CD4-positive, alpha-beta T cell treated with Interleukin-10 for 1 hour (primary cell): ENCODE data around the gene KLHDC9.
"Not testable (repeated sequence)": the region's sequence is repeated elsewhere in the genome, so short reads cannot be mapped to it uniquely, and the experiment has no call there.

Experiments used
- DNase-seq: peaks from one replicate; pipeline ENCODE4 v3.0.0-alpha.2; 2020

The KLHDC9 gene

GRCh38 chr1:161099090-161099802, 1.1 kb downstream of the KLHDC9 start:
- no peak for DNase-seq

DNA sequence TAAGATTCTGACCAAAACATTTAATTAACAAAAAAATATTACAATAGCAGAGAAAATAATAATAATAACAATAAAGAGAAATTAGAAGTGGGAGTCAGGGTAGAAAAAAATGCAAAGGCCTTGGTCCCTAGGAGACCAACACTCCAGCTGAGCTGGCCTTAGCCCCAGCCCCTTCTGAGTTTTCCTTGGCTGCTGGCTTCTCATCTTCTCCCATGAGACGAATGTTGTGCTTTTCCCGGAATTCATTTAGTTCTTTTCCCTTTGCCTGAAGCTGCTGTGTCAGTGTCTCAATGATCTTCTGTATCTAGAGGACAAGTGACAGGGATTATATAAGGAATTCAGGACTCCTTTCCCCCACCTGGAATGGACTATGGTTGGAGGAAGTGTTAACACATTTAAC, 2.4 kb downstream of the KLHDC9 start:
- DNase-seq: no peak

DNA sequence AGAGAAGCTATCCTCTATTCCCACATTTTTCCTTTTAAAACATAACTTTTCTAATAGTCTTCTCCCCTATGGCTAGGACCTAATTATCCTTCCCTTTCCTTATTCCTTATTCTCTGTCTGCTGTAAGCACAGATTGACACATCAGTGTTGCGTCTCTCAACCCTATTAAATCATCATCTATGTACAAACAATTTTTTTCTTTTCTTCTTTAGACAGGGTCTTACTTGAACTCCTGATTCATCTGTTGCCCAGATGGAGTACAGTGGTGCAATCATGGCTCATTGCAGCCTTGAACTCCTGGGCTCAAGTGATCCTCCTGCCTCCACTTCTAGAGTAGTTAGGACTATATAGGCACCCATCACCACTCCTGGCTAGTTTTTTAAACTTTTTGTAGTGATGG, 8.3 kb downstream of the KLHDC9 start:
- no peak for DNase-seq

GRCh38 chr1:161111117-161111516, 13.0 kb downstream of the KLHDC9 start:
- DNase-seq: no peak

DNA sequence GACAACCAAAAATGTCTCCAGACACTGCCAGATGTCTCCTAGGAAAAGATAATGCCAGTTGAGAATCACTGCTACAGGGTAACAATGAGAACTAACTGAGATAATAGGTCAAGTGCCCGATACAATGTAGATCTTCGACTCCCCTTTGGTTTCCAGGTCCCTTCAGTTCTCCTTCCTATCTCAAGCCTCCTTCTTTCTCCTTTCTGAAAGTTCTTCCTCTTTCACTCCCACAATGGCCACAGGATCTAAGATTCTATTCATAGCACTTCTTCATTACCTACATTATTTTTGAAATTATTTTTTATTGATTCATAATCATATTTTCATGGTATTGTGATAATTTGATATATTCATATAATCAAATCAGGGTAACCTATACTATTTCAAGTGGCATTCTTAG, 13.4 kb downstream of the KLHDC9 start:
- DNase-seq: no peak

DNA sequence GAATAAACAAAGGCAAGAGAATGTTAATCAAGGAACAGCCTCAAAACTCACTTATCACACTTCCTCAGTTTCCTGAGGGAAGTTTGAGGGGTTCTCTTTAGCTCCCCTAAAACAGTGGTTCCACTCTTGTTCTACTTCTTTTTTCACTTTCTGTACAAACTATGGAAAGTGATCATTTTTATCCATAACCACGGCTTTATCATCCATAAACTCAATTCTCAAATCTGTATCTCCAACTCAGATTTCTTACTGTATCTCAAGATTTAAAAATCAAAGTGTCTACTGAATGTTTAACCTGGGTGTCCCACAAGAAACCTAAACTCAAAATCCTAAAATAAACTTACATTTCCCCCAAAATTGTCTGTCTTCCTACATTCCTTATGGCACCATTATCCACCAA, 15.8 kb downstream of the KLHDC9 start:
- no peak for DNase-seq

DNA sequence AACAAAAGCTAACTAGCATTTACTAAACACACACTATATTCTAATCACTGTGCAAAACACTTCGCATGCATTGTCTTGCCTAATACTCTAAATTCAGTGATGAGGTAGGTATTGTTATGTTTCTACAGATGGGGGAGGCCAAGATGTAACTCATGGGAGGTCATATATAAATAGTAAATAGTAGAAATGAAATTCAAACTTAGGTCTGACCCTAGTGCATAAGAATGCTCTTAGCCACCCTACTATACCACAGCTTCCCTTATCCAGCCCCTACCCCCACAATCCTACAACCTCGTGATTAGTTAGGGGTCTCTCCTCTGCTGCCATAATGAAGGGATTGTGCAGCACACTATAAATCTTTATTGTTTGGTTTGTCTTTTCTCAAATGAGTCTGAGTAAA, 16.4 kb downstream of the KLHDC9 start:
- no peak for DNase-seq

DNA sequence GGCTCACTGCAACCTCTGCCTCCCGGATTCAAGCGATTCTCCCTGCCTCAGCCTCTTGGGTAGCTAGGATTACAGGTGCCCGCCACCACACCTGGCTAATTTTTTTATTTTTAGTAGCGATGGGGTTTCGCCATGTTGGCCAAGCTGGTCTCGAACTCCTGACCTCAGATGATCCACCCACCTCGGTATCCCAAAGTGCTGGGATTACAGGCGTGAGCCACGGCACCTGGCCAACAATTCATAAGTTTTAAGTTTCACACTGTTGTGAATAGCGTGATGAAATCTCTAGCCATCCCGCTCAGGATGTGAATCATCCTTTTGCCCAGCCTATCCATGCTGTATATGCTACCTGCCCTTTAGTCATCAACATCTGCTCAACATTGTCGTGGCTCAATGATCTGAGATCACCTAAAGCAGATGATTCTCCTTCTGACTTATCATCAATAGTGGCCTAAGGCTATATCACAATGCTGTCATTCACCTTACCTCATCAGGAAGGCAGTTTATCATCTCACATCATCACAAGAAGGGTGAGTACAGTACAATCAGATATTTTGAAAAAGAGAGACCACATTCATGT, 17.1 kb downstream of the KLHDC9 start:
- no peak for DNase-seq

- not testable (repeated sequence) for DNase-seq
Observed at GRCh38 chr1:161115961-161116360, 17.8 kb downstream of the KLHDC9 start.

DNA sequence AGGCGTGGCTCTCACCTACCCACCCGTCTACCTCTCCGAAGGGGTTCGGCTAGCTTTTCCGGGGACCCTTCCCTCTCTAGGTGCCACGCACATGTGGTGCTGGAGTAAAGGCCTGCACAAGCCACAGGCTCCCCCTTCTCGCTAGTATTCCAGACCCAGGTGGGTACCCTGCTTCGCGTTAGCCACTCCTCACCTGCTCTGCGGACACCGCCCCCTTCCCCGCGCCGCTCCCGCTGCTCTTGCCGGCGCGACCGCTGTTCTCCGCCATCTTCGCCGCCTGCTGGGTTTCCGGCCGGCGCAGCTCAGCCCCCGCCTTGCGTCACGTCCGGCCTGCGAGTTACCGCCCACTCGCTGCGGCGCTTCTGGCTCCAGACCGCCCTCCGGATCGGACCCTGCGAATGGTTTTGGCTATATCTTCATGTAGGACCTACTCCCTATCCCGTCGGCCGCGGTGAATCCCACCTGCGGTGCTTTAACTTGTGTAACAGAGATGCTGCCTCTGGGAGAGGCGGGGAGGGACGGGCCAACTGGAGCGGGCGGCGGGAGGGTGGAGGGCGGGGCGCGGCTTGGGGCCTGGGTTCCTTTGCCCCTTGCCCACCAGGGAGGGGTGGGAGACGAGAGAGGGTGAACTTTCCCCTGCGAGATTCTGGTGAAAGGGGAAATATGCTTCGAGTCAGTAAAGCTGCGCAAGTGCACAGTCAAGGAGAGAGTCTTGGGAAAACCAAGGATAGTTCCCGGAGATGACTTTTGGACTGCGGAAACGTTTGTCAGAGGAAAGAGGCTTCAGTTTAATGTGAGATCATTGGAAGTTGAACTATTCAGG, 19.8 kb downstream of the KLHDC9 start, which contains the start of the genes NIT1 and PFDN2:
Gene NIT1, plus strand, starts transcription at position 347 of the 823 bp plus-strand sequence. Its CDS starts 72 bp downstream, at position 419.
Gene PFDN2, minus strand, starts transcription at position 279 of the 823 bp plus-strand sequence. Its CDS starts 11 bp downstream, at position 268.
- peak; percentile 85 for DNase-seq

DNA sequence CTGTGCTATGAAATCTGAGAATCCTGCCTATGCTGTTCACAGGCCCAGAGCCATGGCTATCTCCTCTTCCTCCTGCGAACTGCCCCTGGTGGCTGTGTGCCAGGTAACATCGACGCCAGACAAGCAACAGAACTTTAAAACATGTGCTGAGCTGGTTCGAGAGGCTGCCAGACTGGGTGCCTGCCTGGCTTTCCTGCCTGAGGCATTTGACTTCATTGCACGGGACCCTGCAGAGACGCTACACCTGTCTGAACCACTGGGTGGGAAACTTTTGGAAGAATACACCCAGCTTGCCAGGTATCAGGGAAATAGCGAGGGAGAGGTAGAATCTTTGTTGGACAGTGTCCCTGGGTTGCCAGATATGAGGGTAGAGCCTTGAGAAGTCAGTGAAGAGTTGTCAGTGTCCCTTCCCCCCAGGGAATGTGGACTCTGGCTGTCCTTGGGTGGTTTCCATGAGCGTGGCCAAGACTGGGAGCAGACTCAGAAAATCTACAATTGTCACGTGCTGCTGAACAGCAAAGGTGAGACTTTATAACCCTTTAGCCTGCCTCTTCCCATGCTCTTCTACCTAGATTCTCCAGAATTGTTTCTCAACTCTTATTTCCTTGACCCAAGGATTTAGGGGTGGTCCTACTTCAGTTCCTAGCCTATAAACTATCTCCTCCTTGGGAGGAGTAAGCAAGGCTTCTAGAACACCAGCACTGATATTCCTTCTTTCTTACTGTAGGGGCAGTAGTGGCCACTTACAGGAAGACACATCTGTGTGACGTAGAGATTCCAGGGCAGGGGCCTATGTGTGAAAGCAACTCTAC, 21.1 kb downstream of the KLHDC9 start:
- peak; percentile 82 for DNase-seq

- DNase-seq: no peak
Observed at GRCh38 chr1:161121042-161121650, 23.0 kb downstream of the KLHDC9 start.

DNA sequence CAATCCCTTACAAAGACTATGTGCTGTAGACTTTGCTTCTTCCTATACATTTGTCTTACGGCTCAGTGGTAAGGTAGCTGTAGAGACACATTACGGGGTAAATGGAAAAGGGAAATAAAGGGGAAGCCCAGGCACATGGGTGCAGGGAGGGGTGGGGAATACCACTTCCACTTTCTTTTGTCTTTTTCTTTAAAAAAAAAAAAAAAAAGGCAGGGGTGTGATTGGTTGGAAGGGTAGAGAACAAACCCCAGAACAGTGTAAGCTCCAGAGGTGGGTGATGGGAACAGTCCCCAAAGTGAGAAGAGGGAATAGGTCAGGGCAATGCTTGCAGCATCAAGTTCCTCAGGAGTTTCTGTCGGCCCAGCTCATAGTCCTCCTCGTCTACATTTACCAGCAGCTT, 23.7 kb downstream of the KLHDC9 start:
- DNase-seq: no peak

GRCh38 chr1:161122967-161123366, 24.8 kb downstream of the KLHDC9 start:
- no peak for DNase-seq

GRCh38 chr1:161127649-161128048, 29.5 kb downstream of the KLHDC9 start:
- no peak for DNase-seq

GRCh38 chr1:161128591-161129420, 30.6 kb downstream of the KLHDC9 start:
- no peak for DNase-seq

GRCh38 chr1:161130266-161130665, 32.1 kb downstream of the KLHDC9 start:
- DNase-seq: no peak

DNA sequence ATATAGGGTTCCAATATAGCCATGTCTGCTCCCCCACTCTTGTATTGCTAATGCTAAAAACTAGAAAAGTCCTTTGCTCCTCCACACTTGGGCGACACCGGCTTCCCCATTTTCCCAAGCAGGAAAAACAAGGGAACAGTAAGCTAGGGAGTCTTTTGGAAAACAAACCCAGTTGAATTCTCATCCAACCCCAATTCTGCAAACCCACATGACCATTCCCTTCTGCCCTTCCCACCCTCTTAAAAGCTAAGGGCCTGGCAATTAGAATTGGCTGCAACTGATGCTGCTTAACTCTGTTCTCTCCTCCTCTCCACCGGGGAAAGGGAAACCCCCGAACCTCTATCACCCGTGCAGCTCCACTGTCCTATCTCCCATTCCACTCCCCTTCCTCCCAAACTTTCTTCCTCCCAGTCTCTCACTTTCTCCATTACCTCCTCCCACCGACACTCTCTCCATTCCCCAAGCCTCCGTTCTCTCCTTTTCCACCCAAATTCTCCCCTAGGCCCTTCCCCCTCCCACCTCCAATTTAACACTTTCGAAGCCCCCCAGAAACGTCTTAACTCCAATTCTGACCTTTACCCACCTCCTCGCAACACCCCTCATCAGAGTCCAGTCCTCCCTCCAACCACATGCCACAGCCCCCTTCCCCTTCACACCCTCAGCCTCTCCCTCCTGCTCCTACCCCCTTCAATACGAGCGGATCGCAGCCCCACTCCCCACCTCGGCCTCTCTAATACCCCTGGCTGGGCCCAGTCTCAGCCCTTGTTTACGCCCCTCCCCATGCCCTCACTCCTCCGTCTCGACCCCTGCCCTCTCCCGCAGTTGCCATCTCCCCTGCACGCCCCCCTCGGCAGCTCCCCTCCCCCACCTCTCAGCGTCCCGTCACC, 33.6 kb downstream of the KLHDC9 start:
- DNase-seq: peak; percentile 35

- DNase-seq: peak; percentile 96
Observed at GRCh38 chr1:161132410-161133219, 34.5 kb downstream of the KLHDC9 start, which contains the start of gene DEDD. TSS of gene DEDD (minus strand) at chr1:161132667. CDS start at chr1:161124462, 8,205 bp downstream.
